Left kidney (tissue), 8 donors: Measurements from ENCODE around the gene SREBF2. TPM values are rescaled to one million over a fixed set of nuclear protein-coding genes. Genes with fewer than 3 reads are reported as not detected.

ENCODE experiments used
- DNase-seq: peaks from one replicate; pipeline ENCODE4 v3.0.0-alpha.2; 2013
- long read RNA-seq, 8 donors: transcript quantifications; one replicate each; lab custom pipeline, GENCODE V29; 2026
- polyA plus RNA-seq: library from polyadenylated mRNA; unstranded; fragments of 120-200 nt; gene quantifications from one replicate; pipeline ENCODE4 v1.2.1, GENCODE V29; 2013; ENCODE audit not compliant: insufficient read length

The SREBF2 gene
- 86.7 TPM for polyA plus RNA-seq
- long read RNA-seq, donor 1, full-length matches to known transcripts, result 19 of 174 reads
- long read RNA-seq, donor 1, partial matches to known transcripts, result 155 of 174 reads
- long read RNA-seq, donor 1, other reads (novel, unspliced or antisense), result 0 of 174 reads
- long read RNA-seq, donor 2, full-length matches to known transcripts, result 9 of 76 reads
- long read RNA-seq, donor 2, partial matches to known transcripts, result 67 of 76 reads
- long read RNA-seq, donor 2, other reads (novel, unspliced or antisense), result 0 of 76 reads
- long read RNA-seq, donor 3, full-length matches to known transcripts, result 2 of 60 reads
- long read RNA-seq, donor 3, partial matches to known transcripts, result 58 of 60 reads
- long read RNA-seq, donor 3, other reads (novel, unspliced or antisense), result 0 of 60 reads
- long read RNA-seq, donor 4, partial matches to known transcripts, result 11 of 11 reads
- long read RNA-seq, donor 4, other reads (novel, unspliced or antisense), result 0 of 11 reads
- long read RNA-seq, donor 5, full-length matches to known transcripts, result 16 of 56 reads
- long read RNA-seq, donor 5, partial matches to known transcripts, result 40 of 56 reads
- long read RNA-seq, donor 5, other reads (novel, unspliced or antisense), result 0 of 56 reads
- long read RNA-seq, donor 6, full-length matches to known transcripts, result 10 of 97 reads
- long read RNA-seq, donor 6, partial matches to known transcripts, result 87 of 97 reads
- long read RNA-seq, donor 6, other reads (novel, unspliced or antisense), result 0 of 97 reads
- long read RNA-seq, donor 7, full-length matches to known transcripts, result 13 of 129 reads
- long read RNA-seq, donor 7, partial matches to known transcripts, result 116 of 129 reads
- long read RNA-seq, donor 7, other reads (novel, unspliced or antisense), result 0 of 129 reads
- long read RNA-seq, donor 8, full-length matches to known transcripts, result 2 of 37 reads
- long read RNA-seq, donor 8, partial matches to known transcripts, result 35 of 37 reads
- long read RNA-seq, donor 8, other reads (novel, unspliced or antisense), result 0 of 37 reads

- peak; percentile 100 for DNase-seq
These were observed at the start of gene SREBF2 for GRCh38 chr22:41832553-41833368. Gene SREBF2, plus strand, starts transcription at chr22:41833105. Its CDS starts 166 bp downstream, at chr22:41833271.

- DNase-seq, result no peak
These were observed 45.6 kb upstream of the SREBF2 start for GRCh38 chr22:41787331-41787730.

- no peak for DNase-seq
These were observed 39.0 kb upstream of the SREBF2 start for GRCh38 chr22:41793871-41794270.

GRCh38 chr22:41798736-41799135 is 34.2 kb upstream of the SREBF2 start:
- no peak for DNase-seq

- no peak for DNase-seq
These were observed 33.2 kb upstream of the SREBF2 start for GRCh38 chr22:41799486-41800347.

GRCh38 chr22:41800348-41801146 is 32.4 kb upstream of the SREBF2 start, which contains the start of gene CCDC134:
Gene CCDC134, plus strand, starts transcription at chr22:41800679. Its CDS starts 8,212 bp downstream, at chr22:41808891.
- DNase-seq, result peak; percentile 87

GRCh38 chr22:41801147-41801819 is 31.6 kb upstream of the SREBF2 start:
- DNase-seq, result no peak

GRCh38 chr22:41801886-41802285 is 31.0 kb upstream of the SREBF2 start:
- DNase-seq, result no peak

GRCh38 chr22:41805639-41806038 is 27.3 kb upstream of the SREBF2 start:
- DNase-seq, result no peak

GRCh38 chr22:41808400-41808799 is 24.5 kb upstream of the SREBF2 start:
- no peak for DNase-seq

- DNase-seq, result no peak
These were observed 22.9 kb upstream of the SREBF2 start for GRCh38 chr22:41810022-41810421.

- DNase-seq, result no peak
These were observed 19.9 kb upstream of the SREBF2 start for GRCh38 chr22:41812805-41813545.

- DNase-seq, result no peak
These were observed 19.0 kb upstream of the SREBF2 start for GRCh38 chr22:41813726-41814410.

- DNase-seq, result no peak
These were observed 17.2 kb upstream of the SREBF2 start for GRCh38 chr22:41815716-41816115.

GRCh38 chr22:41816241-41816640 is 16.7 kb upstream of the SREBF2 start:
- DNase-seq, result no peak

GRCh38 chr22:41816871-41817270 is 16.0 kb upstream of the SREBF2 start:
- no peak for DNase-seq

- no peak for DNase-seq
These were observed 14.9 kb upstream of the SREBF2 start for GRCh38 chr22:41818011-41818410.

- DNase-seq, result no peak
These were observed 14.3 kb upstream of the SREBF2 start for GRCh38 chr22:41818596-41818995.
